Measurements from ENCODE around the gene MTCH1. TPM values are rescaled to one million over a fixed set of nuclear protein-coding genes. Genes with fewer than 3 reads are reported as not detected.

MTCH1 gene
- polyA plus RNA-seq, 2 of the 4 experiments (the other 2 are of a cell fraction): 65.4 to 112 TPM

DNA sequence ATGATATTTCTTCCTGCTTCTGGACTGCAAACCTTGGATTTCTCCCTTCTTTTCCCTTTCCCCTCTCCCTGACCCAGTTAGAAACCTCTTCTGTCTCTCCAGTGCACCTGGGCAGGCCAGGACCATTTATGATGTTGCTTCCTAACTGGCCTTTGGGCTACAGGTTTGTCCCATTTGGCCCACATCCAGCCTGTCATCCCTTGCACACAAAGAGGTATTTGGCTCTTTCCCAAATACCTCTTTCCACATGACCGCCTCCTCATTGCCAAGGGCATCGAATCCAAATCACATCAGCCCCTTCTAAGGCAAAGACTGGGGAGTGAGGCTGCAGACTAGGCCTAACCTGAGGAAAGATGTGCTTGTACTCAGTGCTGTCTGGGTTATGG lies 33.1 kb upstream of the MTCH1 start:
- H3K4me2 ChIP-seq: peak overlapping the region; percentile 26
- ChIA-PET CTCF (interaction anchor here (0.6 to 20.1 kb wide), 31 partner anchors 9 to 297 kb away, joined by 3 to 546 read pairs (median 8); partner anchors contain the start of genes C6orf89, FGD2, MTCH1 and PIM1), POLR2A (no interaction called here)
- H3K27ac ChIP-seq: peak overlapping the region in 1 of 2 experiments; percentile 76; a peak in 3 of 6 replicates
- no peak for ATAC-seq
- no peaks in the 10 kb centered on the region for H3K9me3 ChIP-seq
- DNase-seq (ENCODE audit: low read depth in 1 of 2, low spot score in 1 of 2): no peak
- TF ChIP-seq HEYL (CRISPR knock-in tag; IDR thresholded peaks at IDR 0.05) (no peak), CBX8 (IDR thresholded peaks at IDR 0.05) (no peak), KDM1A (IDR thresholded peaks at IDR 0.05; ENCODE audit: low read depth) (no peak), TFCP2L1 (CRISPR knock-in tag; IDR thresholded peaks at IDR 0.05) (no peak), POLR2AphosphoS2 (conservative IDR thresholded peaks at IDR 0.05; ENCODE audit: low read length) (no peak), NPAS2 (CRISPR knock-in tag; IDR thresholded peaks at IDR 0.05; ENCODE audit: borderline replicate concordance) (no peak), NFE2L2 (conservative IDR thresholded peaks at IDR 0.05; ENCODE audit: low read length) (no peak), ESRRA (IDR thresholded peaks at IDR 0.05; ENCODE audit: borderline replicate concordance, low read length) (no peak), ZC3H11A (IDR thresholded peaks at IDR 0.05) (no peak), EHF (CRISPR knock-in tag; IDR thresholded peaks at IDR 0.05) (no peak), EP300 (IDR thresholded peaks at IDR 0.05) (no peak), HOXA7 (CRISPR knock-in tag; IDR thresholded peaks at IDR 0.05) (no peak), PHF8 (IDR thresholded peaks at IDR 0.05; ENCODE audit: borderline replicate concordance, low read depth) (no peak), KDM5A (IDR thresholded peaks at IDR 0.05) (no peak)
- TF ChIP-seq, protein P1, sequence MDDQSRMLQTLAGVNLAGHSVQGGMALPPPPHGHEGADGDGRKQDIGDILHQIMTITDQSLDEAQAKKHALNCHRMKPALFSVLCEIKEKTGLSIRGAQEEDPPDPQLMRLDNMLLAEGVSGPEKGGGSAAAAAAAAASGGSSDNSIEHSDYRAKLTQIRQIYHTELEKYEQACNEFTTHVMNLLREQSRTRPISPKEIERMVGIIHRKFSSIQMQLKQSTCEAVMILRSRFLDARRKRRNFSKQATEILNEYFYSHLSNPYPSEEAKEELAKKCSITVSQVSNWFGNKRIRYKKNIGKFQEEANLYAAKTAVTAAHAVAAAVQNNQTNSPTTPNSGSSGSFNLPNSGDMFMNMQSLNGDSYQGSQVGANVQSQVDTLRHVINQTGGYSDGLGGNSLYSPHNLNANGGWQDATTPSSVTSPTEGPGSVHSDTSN (IDR thresholded peaks at IDR 0.05): no peak
- TF ChIP-seq, protein P2, sequence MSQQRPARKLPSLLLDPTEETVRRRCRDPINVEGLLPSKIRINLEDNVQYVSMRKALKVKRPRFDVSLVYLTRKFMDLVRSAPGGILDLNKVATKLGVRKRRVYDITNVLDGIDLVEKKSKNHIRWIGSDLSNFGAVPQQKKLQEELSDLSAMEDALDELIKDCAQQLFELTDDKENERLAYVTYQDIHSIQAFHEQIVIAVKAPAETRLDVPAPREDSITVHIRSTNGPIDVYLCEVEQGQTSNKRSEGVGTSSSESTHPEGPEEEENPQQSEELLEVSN (IDR thresholded peaks at IDR 0.05; ENCODE audit: borderline replicate concordance, low read depth): no peak
- TF ChIP-seq, protein P3, sequence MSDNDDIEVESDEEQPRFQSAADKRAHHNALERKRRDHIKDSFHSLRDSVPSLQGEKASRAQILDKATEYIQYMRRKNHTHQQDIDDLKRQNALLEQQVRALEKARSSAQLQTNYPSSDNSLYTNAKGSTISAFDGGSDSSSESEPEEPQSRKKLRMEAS (IDR thresholded peaks at IDR 0.05): no peak
- TF ChIP-seq, protein P4, sequence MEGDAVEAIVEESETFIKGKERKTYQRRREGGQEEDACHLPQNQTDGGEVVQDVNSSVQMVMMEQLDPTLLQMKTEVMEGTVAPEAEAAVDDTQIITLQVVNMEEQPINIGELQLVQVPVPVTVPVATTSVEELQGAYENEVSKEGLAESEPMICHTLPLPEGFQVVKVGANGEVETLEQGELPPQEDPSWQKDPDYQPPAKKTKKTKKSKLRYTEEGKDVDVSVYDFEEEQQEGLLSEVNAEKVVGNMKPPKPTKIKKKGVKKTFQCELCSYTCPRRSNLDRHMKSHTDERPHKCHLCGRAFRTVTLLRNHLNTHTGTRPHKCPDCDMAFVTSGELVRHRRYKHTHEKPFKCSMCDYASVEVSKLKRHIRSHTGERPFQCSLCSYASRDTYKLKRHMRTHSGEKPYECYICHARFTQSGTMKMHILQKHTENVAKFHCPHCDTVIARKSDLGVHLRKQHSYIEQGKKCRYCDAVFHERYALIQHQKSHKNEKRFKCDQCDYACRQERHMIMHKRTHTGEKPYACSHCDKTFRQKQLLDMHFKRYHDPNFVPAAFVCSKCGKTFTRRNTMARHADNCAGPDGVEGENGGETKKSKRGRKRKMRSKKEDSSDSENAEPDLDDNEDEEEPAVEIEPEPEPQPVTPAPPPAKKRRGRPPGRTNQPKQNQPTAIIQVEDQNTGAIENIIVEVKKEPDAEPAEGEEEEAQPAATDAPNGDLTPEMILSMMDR (IDR thresholded peaks at IDR 0.05): no peak
- TF ChIP-seq, protein P5, sequence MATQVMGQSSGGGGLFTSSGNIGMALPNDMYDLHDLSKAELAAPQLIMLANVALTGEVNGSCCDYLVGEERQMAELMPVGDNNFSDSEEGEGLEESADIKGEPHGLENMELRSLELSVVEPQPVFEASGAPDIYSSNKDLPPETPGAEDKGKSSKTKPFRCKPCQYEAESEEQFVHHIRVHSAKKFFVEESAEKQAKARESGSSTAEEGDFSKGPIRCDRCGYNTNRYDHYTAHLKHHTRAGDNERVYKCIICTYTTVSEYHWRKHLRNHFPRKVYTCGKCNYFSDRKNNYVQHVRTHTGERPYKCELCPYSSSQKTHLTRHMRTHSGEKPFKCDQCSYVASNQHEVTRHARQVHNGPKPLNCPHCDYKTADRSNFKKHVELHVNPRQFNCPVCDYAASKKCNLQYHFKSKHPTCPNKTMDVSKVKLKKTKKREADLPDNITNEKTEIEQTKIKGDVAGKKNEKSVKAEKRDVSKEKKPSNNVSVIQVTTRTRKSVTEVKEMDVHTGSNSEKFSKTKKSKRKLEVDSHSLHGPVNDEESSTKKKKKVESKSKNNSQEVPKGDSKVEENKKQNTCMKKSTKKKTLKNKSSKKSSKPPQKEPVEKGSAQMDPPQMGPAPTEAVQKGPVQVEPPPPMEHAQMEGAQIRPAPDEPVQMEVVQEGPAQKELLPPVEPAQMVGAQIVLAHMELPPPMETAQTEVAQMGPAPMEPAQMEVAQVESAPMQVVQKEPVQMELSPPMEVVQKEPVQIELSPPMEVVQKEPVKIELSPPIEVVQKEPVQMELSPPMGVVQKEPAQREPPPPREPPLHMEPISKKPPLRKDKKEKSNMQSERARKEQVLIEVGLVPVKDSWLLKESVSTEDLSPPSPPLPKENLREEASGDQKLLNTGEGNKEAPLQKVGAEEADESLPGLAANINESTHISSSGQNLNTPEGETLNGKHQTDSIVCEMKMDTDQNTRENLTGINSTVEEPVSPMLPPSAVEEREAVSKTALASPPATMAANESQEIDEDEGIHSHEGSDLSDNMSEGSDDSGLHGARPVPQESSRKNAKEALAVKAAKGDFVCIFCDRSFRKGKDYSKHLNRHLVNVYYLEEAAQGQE (IDR thresholded peaks at IDR 0.05): no peak
- FAIRE-seq: no peak
- WGBS (ENCODE audit: missing lambda C conversion rate): 10% methylated on average over 2 of the region's 2 CpGs
- H3K4me3 ChIP-seq: no peak overlapping the region
- H3K4me1 ChIP-seq: peaks cover 30% of the 10 kb centered on the region

Data from A549 (cell line).